Measurements from ENCODE around the gene RRP1B. TPM values are rescaled to one million over a fixed set of nuclear protein-coding genes. Genes with fewer than 3 reads are reported as not detected.

The RRP1B gene
- total and polyA plus RNA-seq, 2 experiments from 2014 or later = 54.8 to 95.7 TPM

GRCh38 chr21:43645976-43646375, 13.4 kb upstream of the RRP1B start (continued):
- TF ChIP-seq ZNF462 (CRISPR knock-in tag; IDR thresholded peaks at IDR 0.05) (no peak), NANOG (IDR thresholded peaks at IDR 0.05; ENCODE audit: borderline replicate concordance) (no peak), CTCF (conservative IDR thresholded peaks at IDR 0.05; ENCODE audit: low read depth in 2 of 2) (no peak), REST (IDR thresholded peaks at IDR 0.05; ENCODE audit: unreplicated experiment) (no peak), POLR2AphosphoS5 (IDR thresholded peaks at IDR 0.05; ENCODE audit: low read depth) (no peak)

All from GM23338 (cell line).